Measurements from ENCODE around the gene CSMD2. TPM values are rescaled to one million over a fixed set of nuclear protein-coding genes. Genes with fewer than 3 reads are reported as not detected.

Gene CSMD2
- total RNA-seq, 2 experiments from 2014 or later, result not detected

GRCh38 chr1:33607444-33608005 is 557.5 kb downstream of the CSMD2 start:
- Mint-ChIP-seq H3K9me3 (no peaks in the 10 kb centered on the region), H3K27me3 (no peaks in the 10 kb centered on the region)
- CTCF ChIA-PET, result no interaction called here

GRCh38 chr1:33606272-33606671 is 558.8 kb downstream of the CSMD2 start:
- H3K4me1 Mint-ChIP-seq, result no peaks in the 10 kb centered on the region
- no peaks in the 10 kb centered on the region for H3K36me3 Mint-ChIP-seq (ENCODE audit: low read depth)
- H3K4me3 Mint-ChIP-seq, result no peak overlapping the region
- no peaks in the 10 kb centered on the region for H3K27me3 Mint-ChIP-seq
- H3K27ac Mint-ChIP-seq, result no peak overlapping the region
- ChIA-PET CTCF (no interaction called here), POLR2A (no interaction called here)
- H3K9me3 Mint-ChIP-seq, result no peaks in the 10 kb centered on the region
- no peak for DNase-seq

More at GRCh38 chr1:33607444-33608005, 557.5 kb downstream of the CSMD2 start:
- no peak overlapping the region for H3K27ac Mint-ChIP-seq
- POLR2A ChIA-PET, result no interaction called here
- no peaks in the 10 kb centered on the region for H3K4me1 Mint-ChIP-seq
- no peak for DNase-seq
- H3K4me3 Mint-ChIP-seq, result no peak overlapping the region
- no peaks in the 10 kb centered on the region for H3K36me3 Mint-ChIP-seq (ENCODE audit: low read depth)

GRCh38 chr1:33602271-33602670 is 562.8 kb downstream of the CSMD2 start:
- CTCF ChIA-PET, result no interaction called here
- POLR2A ChIA-PET, result no interaction called here
- Mint-ChIP-seq H3K27me3 (peaks cover 3% of the 10 kb centered on the region), H3K36me3 (ENCODE audit: low read depth) (no peaks in the 10 kb centered on the region), H3K27ac (no peak overlapping the region), H3K4me3 (no peak overlapping the region), H3K9me3 (no peaks in the 10 kb centered on the region), H3K4me1 (no peaks in the 10 kb centered on the region)
- DNase-seq, result no peak

GRCh38 chr1:33601751-33602150 is 563.3 kb downstream of the CSMD2 start:
- H3K4me3 Mint-ChIP-seq, result no peak overlapping the region
- ChIA-PET POLR2A (no interaction called here), CTCF (no interaction called here)
- no peak overlapping the region for H3K27ac Mint-ChIP-seq
- H3K9me3 Mint-ChIP-seq, result no peaks in the 10 kb centered on the region
- no peaks in the 10 kb centered on the region for H3K4me1 Mint-ChIP-seq
- no peak for DNase-seq
- no peaks in the 10 kb centered on the region for H3K36me3 Mint-ChIP-seq (ENCODE audit: low read depth)
- peaks cover 7% of the 10 kb centered on the region for H3K27me3 Mint-ChIP-seq

- no peaks in the 10 kb centered on the region for H3K9me3 Mint-ChIP-seq
- DNase-seq, result no peak
- ChIA-PET POLR2A (no interaction called here), CTCF (no interaction called here)
- H3K4me1 Mint-ChIP-seq, result no peaks in the 10 kb centered on the region
- no peak overlapping the region for H3K27ac Mint-ChIP-seq
- peaks cover 21% of the 10 kb centered on the region for H3K27me3 Mint-ChIP-seq
- no peaks in the 10 kb centered on the region for H3K36me3 Mint-ChIP-seq (ENCODE audit: low read depth)
- no peak overlapping the region for H3K4me3 Mint-ChIP-seq
These were observed 565.4 kb downstream of the CSMD2 start for GRCh38 chr1:33599516-33600115.

GRCh38 chr1:33588726-33589125 is 576.3 kb downstream of the CSMD2 start:
- Mint-ChIP-seq H3K9me3 (no peaks in the 10 kb centered on the region), H3K4me3 (no peak overlapping the region), H3K27me3 (peaks cover 3% of the 10 kb centered on the region), H3K27ac (no peak overlapping the region), H3K36me3 (ENCODE audit: low read depth) (no peaks in the 10 kb centered on the region), H3K4me1 (no peaks in the 10 kb centered on the region)
- POLR2A ChIA-PET, result no interaction called here
- no peak for DNase-seq
- CTCF ChIA-PET, result no interaction called here

- no peaks in the 10 kb centered on the region for H3K4me1 Mint-ChIP-seq
- CTCF ChIA-PET, result no interaction called here
These were observed 578.2 kb downstream of the CSMD2 start for GRCh38 chr1:33586795-33587194.

GRCh38 chr1:33586106-33586505 is 578.9 kb downstream of the CSMD2 start:
- no peak overlapping the region for H3K27ac Mint-ChIP-seq
- H3K4me3 Mint-ChIP-seq, result no peak overlapping the region
- no peaks in the 10 kb centered on the region for H3K9me3 Mint-ChIP-seq
- H3K4me1 Mint-ChIP-seq, result no peaks in the 10 kb centered on the region
- no peaks in the 10 kb centered on the region for H3K36me3 Mint-ChIP-seq (ENCODE audit: low read depth)
- H3K27me3 Mint-ChIP-seq, result peaks cover 6% of the 10 kb centered on the region
- no peak for DNase-seq
- ChIA-PET CTCF (no interaction called here), POLR2A (no interaction called here)

More at GRCh38 chr1:33586795-33587194, 578.2 kb downstream of the CSMD2 start:
- Mint-ChIP-seq H3K27me3 (peaks cover 3% of the 10 kb centered on the region), H3K36me3 (ENCODE audit: low read depth) (no peaks in the 10 kb centered on the region), H3K4me3 (no peak overlapping the region), H3K27ac (no peak overlapping the region), H3K9me3 (no peaks in the 10 kb centered on the region)
- no peak for DNase-seq
- POLR2A ChIA-PET, result no interaction called here

GRCh38 chr1:33583567-33583966 is 581.5 kb downstream of the CSMD2 start:
- Mint-ChIP-seq H3K9me3 (no peaks in the 10 kb centered on the region), H3K4me1 (no peaks in the 10 kb centered on the region), H3K4me3 (no peak overlapping the region), H3K27ac (no peak overlapping the region), H3K27me3 (peaks cover 8% of the 10 kb centered on the region), H3K36me3 (ENCODE audit: low read depth) (no peaks in the 10 kb centered on the region)
- POLR2A ChIA-PET, result no interaction called here
- DNase-seq, result no peak
- CTCF ChIA-PET, result no interaction called here

- Mint-ChIP-seq H3K27ac (no peak overlapping the region), H3K9me3 (no peaks in the 10 kb centered on the region), H3K27me3 (peaks cover 14% of the 10 kb centered on the region), H3K36me3 (ENCODE audit: low read depth) (no peaks in the 10 kb centered on the region), H3K4me1 (no peaks in the 10 kb centered on the region), H3K4me3 (no peak overlapping the region)
- no peak for DNase-seq
- CTCF ChIA-PET, result no interaction called here
- POLR2A ChIA-PET, result no interaction called here
These were observed 586.2 kb downstream of the CSMD2 start for GRCh38 chr1:33578557-33579448.

- Mint-ChIP-seq H3K27me3 (peaks cover 20% of the 10 kb centered on the region), H3K36me3 (ENCODE audit: low read depth) (no peaks in the 10 kb centered on the region), H3K9me3 (no peaks in the 10 kb centered on the region), H3K27ac (no peak overlapping the region), H3K4me3 (no peak overlapping the region), H3K4me1 (no peaks in the 10 kb centered on the region)
- POLR2A ChIA-PET, result no interaction called here
- CTCF ChIA-PET, result no interaction called here
- no peak for DNase-seq
These were observed 587.4 kb downstream of the CSMD2 start for GRCh38 chr1:33577663-33578062.

- Mint-ChIP-seq H3K36me3 (ENCODE audit: low read depth) (no peaks in the 10 kb centered on the region), H3K9me3 (no peaks in the 10 kb centered on the region), H3K27me3 (peaks cover 23% of the 10 kb centered on the region), H3K27ac (no peak overlapping the region), H3K4me3 (no peak overlapping the region), H3K4me1 (no peaks in the 10 kb centered on the region)
- no peak for DNase-seq
- ChIA-PET CTCF (no interaction called here), POLR2A (no interaction called here)
These were observed 588.0 kb downstream of the CSMD2 start for GRCh38 chr1:33576821-33577599.

- H3K27ac Mint-ChIP-seq, result no peak overlapping the region
- POLR2A ChIA-PET, result no interaction called here
- no peaks in the 10 kb centered on the region for H3K9me3 Mint-ChIP-seq
- H3K4me1 Mint-ChIP-seq, result no peaks in the 10 kb centered on the region
- no peaks in the 10 kb centered on the region for H3K36me3 Mint-ChIP-seq (ENCODE audit: low read depth)
- DNase-seq, result no peak
- peaks cover 17% of the 10 kb centered on the region for H3K27me3 Mint-ChIP-seq
- H3K4me3 Mint-ChIP-seq, result no peak overlapping the region
- CTCF ChIA-PET, result no interaction called here
These were observed 589.6 kb downstream of the CSMD2 start for GRCh38 chr1:33575324-33575879.
